ENCODE measurements around the gene PPP1R15B.

Gene PPP1R15B

GRCh38 chr1:204398197-204399125 is 13.2 kb downstream of the PPP1R15B start:
- peak; percentile 91 for DNase-seq

GRCh38 chr1:204396015-204396583 is 15.5 kb downstream of the PPP1R15B start:
- DNase-seq: no peak

- DNase-seq: no peak
These were observed 20.0 kb downstream of the PPP1R15B start for GRCh38 chr1:204391629-204392028.

- no peak for DNase-seq
These were observed 20.7 kb downstream of the PPP1R15B start for GRCh38 chr1:204390751-204391466.

GRCh38 chr1:204385727-204386126 is 25.9 kb downstream of the PPP1R15B start:
- no peak for DNase-seq

- peak; percentile 88 for DNase-seq
These were observed 26.8 kb downstream of the PPP1R15B start for GRCh38 chr1:204384636-204385352.

- no peak for DNase-seq
These were observed 28.3 kb downstream of the PPP1R15B start for GRCh38 chr1:204383163-204383904.

- no peak for DNase-seq
These were observed 28.9 kb downstream of the PPP1R15B start for GRCh38 chr1:204382714-204383083.

GRCh38 chr1:204380293-204380831 is 31.3 kb downstream of the PPP1R15B start:
- no peak for DNase-seq

GRCh38 chr1:204377800-204378668 is 33.6 kb downstream of the PPP1R15B start:
- no peak for DNase-seq

- DNase-seq: no peak
These were observed 34.5 kb downstream of the PPP1R15B start for GRCh38 chr1:204376919-204377799.

- DNase-seq: no peak
These were observed 35.2 kb downstream of the PPP1R15B start for GRCh38 chr1:204376465-204376864.

- DNase-seq: no peak
These were observed 37.7 kb downstream of the PPP1R15B start for GRCh38 chr1:204373911-204374310.

- DNase-seq: no peak
These were observed 41.4 kb downstream of the PPP1R15B start for GRCh38 chr1:204370176-204370575.

- DNase-seq: no peak
These were observed 42.5 kb downstream of the PPP1R15B start for GRCh38 chr1:204368996-204369726.

- DNase-seq: no peak
These were observed 43.7 kb downstream of the PPP1R15B start for GRCh38 chr1:204367956-204368355.

- DNase-seq: no peak
These were observed 44.3 kb downstream of the PPP1R15B start for GRCh38 chr1:204367193-204367858.

GRCh38 chr1:204366759-204367158 is 44.9 kb downstream of the PPP1R15B start:
- no peak for DNase-seq

Measured in NCI-H446 treated with DMSO at 0.1 percent for 48 hours (cell line).